Thyroid gland (tissue), 4 donors: ENCODE results near the gene CHST2. TPM values are rescaled to one million over a fixed set of nuclear protein-coding genes. Genes with fewer than 3 reads are reported as not detected.
A peak's percentile ranks its signal among the peaks of the same experiment; 100 is the strongest.
"Not testable (repeated sequence)": the region's sequence is repeated elsewhere in the genome, so short reads cannot be mapped to it uniquely, and the experiment has no call there.

Source experiments
- DNase-seq, 2 donors: peaks; one replicate each; pipeline ENCODE4 v3.0.0-alpha.2; 2019
- H3K27ac ChIP-seq, 3 donors: fragments of 200-600 bp; sonication (generic); 1 replicate in 2 of 3; 2 replicates in 1 of 3; pipeline ENCODE4 v1.5.1; 2016 to 2019; ENCODE audit warnings: mild to moderate bottlenecking in 1 of 3, moderate library complexity in 1 of 3
- H3K27me3 ChIP-seq: fragments of 200-600 bp; sonication (generic); one replicate; pipeline ENCODE4 v1.5.1; 2019
- H3K36me3 ChIP-seq, 2 donors: fragments of 200-600 bp; sonication (generic); one replicate each; pipeline ENCODE4 v1.5.1; 2016 to 2019
- H3K4me1 ChIP-seq, 2 donors: fragments of 200-600 bp; sonication (generic); one replicate each; pipeline ENCODE4 v1.5.1; 2017 to 2019
- H3K4me3 ChIP-seq, 3 donors: fragments of 200-600 bp; sonication (generic); replicated peaks in 1 of 3; 1 replicate in 2 of 3; 2 replicates in 1 of 3; pipeline ENCODE4 v1.5.1; 2016; ENCODE audit warnings: mild to moderate bottlenecking in 1 of 3
- H3K9me3 ChIP-seq: fragments of 200-600 bp; sonication (generic); one replicate; pipeline ENCODE4 v1.5.1; 2017
- POLR2A ChIP-seq, 2 donors: fragments of 450-650 bp; IDR thresholded peaks; one replicate each; pipeline ENCODE4 v1.6.1; 2017; ENCODE audit warnings: antibody characterized with exemption in 2 of 2, mild to moderate bottlenecking in 2 of 2, moderate library complexity in 1 of 2
- WGBS, 2 donors: methylation state at CpG; one replicate each; pipeline ENCODE4 v1.1.5; 2017; 5-methylcytosine and 5-hydroxymethylcytosine counted together
- intact Hi-C: fragments of 100-400 bp; cut with DNase I; formaldehyde crosslinking; loops from one replicate; pipeline ENCODE4 v1.15.1; 2023
- total RNA-seq, 4 donors: library from RNA; depleted of rRNA; stranded (reverse); fragments of >200 nt; gene quantifications; one replicate each; pipeline ENCODE4 v1.2.3, GENCODE V29; 2016
- TF ChIP-seq, protein P1 (sequence below), 6 experiments: fragments of 200-600 bp in 3 of 6; fragments of 450-650 bp in 3 of 6; sonication (generic) in 3 of 6; IDR thresholded peaks; one replicate each; pipeline ENCODE4 v1.5.1; 2016 to 2019; ENCODE audit warnings: antibody characterized with exemption in 6 of 6, mild to moderate bottlenecking in 2 of 6, inconsistent platforms in 1 of 6, moderate library complexity in 1 of 6

CHST2 gene, protein sequence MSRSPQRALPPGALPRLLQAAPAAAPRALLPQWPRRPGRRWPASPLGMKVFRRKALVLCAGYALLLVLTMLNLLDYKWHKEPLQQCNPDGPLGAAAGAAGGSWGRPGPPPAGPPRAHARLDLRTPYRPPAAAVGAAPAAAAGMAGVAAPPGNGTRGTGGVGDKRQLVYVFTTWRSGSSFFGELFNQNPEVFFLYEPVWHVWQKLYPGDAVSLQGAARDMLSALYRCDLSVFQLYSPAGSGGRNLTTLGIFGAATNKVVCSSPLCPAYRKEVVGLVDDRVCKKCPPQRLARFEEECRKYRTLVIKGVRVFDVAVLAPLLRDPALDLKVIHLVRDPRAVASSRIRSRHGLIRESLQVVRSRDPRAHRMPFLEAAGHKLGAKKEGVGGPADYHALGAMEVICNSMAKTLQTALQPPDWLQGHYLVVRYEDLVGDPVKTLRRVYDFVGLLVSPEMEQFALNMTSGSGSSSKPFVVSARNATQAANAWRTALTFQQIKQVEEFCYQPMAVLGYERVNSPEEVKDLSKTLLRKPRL
- total RNA-seq: 10 to 100 TPM in 3 of 4 donors, 1 to 10 TPM in 1; 8.5 to 14.0 (median 12.2) TPM

DNA sequence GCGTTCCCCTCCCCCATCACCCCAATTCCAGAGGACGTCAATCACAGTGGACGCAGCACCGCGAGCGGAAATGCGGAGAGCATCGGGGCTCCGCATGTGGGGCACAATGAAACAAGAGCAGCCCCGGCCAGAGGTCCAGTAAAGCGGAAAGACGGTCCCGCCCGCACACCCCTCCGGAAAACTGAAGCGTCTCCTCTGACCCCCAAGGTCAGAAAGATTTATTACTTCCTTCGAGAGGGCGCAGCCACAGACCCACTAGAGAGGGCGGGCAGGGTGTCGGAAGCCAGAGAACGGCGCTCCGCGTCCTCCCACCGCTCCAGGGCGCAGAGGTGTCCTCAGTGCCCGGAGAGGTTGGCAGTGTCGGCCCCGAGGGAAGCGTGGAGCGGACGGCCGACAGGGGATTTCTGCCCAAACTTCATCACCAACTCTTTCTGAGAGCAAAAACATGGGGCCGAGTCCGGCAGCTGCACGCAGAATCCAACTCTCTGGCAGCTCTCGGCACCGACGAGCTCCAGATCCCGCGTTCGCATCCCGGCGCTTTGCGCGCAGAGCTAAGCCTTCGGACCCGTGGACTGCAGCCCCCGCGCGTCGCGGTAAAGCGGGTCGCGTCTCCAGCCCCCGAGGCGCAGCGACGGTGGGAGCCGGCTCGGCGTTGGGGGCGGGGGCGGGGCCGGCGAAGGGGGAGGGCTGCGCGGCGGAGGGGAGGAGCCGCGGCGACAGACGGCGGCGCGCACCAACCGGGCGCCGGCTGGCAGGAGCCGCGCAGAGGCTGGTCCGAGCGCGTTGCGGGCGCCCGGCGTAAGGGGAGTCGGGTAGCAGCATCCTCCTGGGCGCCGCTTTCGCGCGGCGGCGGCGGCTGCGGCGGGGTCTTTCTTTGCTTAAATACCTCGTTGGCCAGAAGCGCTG lies at the start of gene CHST2:
Gene CHST2 (plus strand): TSS at position 763 of the 906 bp plus-strand sequence. CDS start 1,046 bp downstream, outside the sequence.
- intact Hi-C loops: loop anchor here (10.0 kb wide), 1 partner anchor 526 kb away; no protein-coding TSS in a partner anchor
- no peaks in the 10 kb centered on the region for H3K27me3 ChIP-seq
- peak within 1 kb of the TSS; percentile 67 to 83 (median 79) for H3K27ac ChIP-seq
- TF ChIP-seq, protein P1, sequence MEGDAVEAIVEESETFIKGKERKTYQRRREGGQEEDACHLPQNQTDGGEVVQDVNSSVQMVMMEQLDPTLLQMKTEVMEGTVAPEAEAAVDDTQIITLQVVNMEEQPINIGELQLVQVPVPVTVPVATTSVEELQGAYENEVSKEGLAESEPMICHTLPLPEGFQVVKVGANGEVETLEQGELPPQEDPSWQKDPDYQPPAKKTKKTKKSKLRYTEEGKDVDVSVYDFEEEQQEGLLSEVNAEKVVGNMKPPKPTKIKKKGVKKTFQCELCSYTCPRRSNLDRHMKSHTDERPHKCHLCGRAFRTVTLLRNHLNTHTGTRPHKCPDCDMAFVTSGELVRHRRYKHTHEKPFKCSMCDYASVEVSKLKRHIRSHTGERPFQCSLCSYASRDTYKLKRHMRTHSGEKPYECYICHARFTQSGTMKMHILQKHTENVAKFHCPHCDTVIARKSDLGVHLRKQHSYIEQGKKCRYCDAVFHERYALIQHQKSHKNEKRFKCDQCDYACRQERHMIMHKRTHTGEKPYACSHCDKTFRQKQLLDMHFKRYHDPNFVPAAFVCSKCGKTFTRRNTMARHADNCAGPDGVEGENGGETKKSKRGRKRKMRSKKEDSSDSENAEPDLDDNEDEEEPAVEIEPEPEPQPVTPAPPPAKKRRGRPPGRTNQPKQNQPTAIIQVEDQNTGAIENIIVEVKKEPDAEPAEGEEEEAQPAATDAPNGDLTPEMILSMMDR (IDR thresholded peaks at IDR 0.05): peak in 1 of 6 experiments; percentile 7
- TF ChIP-seq POLR2A (IDR thresholded peaks at IDR 0.05): peak in 1 of 2 donors; percentile 68
- 0% methylated on average over 36 to 38 of the region's 102 CpGs for WGBS, 2 donors
- H3K36me3 ChIP-seq: no peaks in the 10 kb centered on the region
- H3K9me3 ChIP-seq: no peaks in the 10 kb centered on the region
- peak; percentile 64 to 73 for DNase-seq
- H3K4me3 ChIP-seq: peak within 1 kb of the TSS; percentile 68 to 95 (median 80)
- peaks cover 7 to 9% of the 10 kb centered on the region in 2 donors for H3K4me1 ChIP-seq

DNA sequence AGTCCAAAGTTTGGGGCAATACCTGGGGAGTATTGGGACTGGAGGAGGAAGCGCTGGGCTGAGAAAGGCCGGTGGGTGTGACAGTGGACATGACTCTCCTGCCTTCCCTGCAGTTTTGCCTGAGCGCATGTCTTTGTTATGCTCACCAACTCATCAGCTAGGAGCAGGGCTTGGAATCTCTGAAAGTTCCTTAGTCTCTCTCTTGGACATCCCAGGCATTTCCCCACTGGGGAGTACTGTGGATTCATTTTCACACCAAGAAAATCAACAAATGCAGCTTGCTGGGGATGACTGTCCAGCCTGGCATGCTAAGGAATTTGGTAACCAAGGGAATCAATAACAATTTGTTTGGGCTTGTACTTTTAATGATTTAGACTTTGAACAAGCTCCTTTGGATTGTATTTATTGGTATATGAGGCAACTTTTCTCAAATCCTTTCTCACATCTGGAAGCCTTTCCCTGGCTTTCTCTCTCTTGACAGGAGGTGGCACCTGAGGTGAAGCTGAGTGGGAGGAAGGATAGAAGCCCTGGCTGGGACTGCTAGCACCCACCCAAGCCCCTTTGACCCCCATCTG lies 48.5 kb upstream of the CHST2 start:
- no peak for TF ChIP-seq POLR2A (IDR thresholded peaks at IDR 0.05)
- TF ChIP-seq, protein P1 (IDR thresholded peaks at IDR 0.05): no peak
- no peak overlapping the region for H3K27ac ChIP-seq
- WGBS, 2 donors: 82 to 89% methylated on average over 3 of the region's 3 CpGs
- peaks cover 0 to 11% of the 10 kb centered on the region in 2 donors for H3K4me1 ChIP-seq
- no peaks in the 10 kb centered on the region for H3K9me3 ChIP-seq
- no peak for DNase-seq
- no peak overlapping the region for H3K4me3 ChIP-seq
- no peaks in the 10 kb centered on the region for H3K36me3 ChIP-seq
- intact Hi-C loops: no loop called here
- no peaks in the 10 kb centered on the region for H3K27me3 ChIP-seq

DNA sequence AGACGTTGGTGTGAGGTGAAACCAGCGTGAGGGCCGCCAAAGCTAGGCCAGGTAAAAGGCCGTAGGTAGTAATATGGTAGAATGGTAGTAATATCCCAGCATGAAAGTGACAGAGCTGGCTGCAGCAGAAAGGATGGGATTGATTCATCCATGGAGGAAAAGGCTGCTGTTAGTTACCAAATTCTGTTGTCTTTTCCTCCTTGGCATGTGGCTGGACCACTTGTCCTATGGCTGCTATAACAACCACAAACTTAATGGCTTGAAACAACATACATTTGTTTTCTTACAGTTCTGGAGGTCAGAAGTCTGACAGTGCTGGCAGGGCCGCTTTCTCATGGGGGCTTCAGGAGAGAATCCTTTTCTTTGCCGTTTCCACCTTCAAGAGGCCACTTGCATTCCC lies 47.8 kb upstream of the CHST2 start:
- TF ChIP-seq, protein P1 (IDR thresholded peaks at IDR 0.05): no peak
- no peak for TF ChIP-seq POLR2A (IDR thresholded peaks at IDR 0.05)
- 76 to 82% methylated on average over 6 of the region's 6 CpGs for WGBS, 2 donors
- intact Hi-C loops: no loop called here

DNA sequence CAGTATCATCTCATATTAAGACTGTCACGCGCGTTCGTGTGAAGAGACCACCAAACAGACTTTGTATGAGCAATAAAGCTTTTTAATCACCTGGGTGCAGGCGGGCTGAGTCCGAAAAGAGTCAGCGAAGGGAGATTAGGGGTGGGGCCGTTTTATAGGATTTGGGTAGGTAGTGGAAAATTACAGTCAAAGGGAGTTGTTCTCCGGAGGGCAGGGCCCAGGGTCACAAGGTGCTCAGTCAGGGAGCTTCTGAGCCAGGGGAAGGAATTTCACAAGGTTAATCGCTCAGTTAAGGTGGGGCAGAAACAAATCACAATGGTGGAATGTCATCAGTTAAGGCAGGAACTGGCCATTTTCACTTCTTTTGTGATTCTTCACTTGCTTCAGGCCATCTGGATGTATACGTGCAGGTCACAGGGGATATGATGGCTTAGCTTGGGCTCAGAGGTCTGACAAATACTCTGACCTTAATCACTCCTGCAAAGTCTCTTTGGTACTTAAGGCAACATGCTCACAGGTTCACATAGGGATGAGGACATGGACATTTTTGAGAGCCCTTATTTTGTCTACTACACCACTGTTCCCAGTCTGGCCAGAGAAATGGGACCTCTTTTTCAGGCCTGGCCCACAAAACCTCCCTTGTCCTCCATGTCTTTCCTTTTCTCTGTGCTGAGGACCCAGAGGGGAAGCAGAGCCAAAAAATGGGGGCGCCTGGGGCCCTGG lies 47.1 kb upstream of the CHST2 start:
- H3K27ac ChIP-seq, H3K36me3 ChIP-seq, intact Hi-C loops, H3K9me3 ChIP-seq, H3K4me3 ChIP-seq, DNase-seq, H3K27me3 ChIP-seq: not testable (repeated sequence)
- H3K4me1 ChIP-seq: peaks cover 0 to 11% of the 10 kb centered on the region in 2 donors
- WGBS, 2 donors: 79 to 87% methylated on average over 12 of the region's 12 CpGs

More for the DNA sequence above, 47.8 kb upstream of the CHST2 start:
- no peak overlapping the region for H3K4me3 ChIP-seq
- no peak overlapping the region for H3K27ac ChIP-seq
- no peak for DNase-seq
- H3K36me3 ChIP-seq: no peaks in the 10 kb centered on the region
- H3K27me3 ChIP-seq: no peaks in the 10 kb centered on the region
- H3K9me3 ChIP-seq: no peaks in the 10 kb centered on the region
- H3K4me1 ChIP-seq: peaks cover 0 to 11% of the 10 kb centered on the region in 2 donors

DNA sequence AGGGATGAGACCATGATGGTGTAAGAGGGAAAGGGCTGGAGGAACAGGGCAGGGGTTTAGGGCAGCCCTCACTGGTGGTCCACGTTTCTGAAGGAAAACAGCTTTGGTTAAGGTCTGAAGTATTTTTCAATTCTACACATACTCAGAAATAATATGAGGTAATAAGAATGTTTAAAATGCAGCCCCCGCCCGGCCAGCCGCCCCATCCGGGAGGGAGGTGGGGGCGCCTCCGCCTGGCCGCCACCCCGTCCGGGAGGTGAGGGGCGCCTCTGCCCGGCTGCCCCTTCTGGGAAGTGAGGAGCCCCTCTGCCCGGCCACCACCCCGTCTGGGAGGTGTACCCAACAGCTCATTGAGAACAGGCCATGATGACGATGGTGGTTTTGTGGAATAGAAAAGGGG lies 46.0 kb upstream of the CHST2 start:
- H3K4me1 ChIP-seq: peaks cover under 1 to 14% of the 10 kb centered on the region in 2 donors
- intact Hi-C loops, H3K36me3 ChIP-seq, H3K9me3 ChIP-seq, H3K27ac ChIP-seq, H3K27me3 ChIP-seq, H3K4me3 ChIP-seq, DNase-seq: not testable (repeated sequence)
- WGBS, 2 donors: 88 to 93% methylated on average over 15 of the region's 15 CpGs

DNA sequence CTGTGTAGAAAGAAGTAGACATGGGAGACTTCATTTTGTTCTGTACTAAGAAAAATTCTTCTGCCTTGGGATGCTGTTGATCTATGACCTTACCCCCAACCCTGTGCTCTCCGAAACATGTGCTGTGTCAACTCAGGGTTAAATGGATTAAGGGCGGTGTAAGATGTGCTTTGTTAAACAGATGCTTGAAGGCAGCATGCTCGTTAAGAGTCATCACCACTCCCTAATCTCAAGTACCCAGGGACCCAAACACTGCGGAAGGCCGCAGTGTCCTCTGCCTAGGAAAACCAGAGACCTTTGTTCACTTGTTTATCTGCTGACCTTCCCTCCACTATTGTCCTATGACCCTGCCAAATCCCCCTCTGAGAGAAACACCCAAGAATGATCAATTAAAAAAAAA lies 45.6 kb upstream of the CHST2 start:
- intact Hi-C loops, H3K27me3 ChIP-seq, H3K27ac ChIP-seq, H3K4me3 ChIP-seq, DNase-seq, H3K36me3 ChIP-seq, H3K9me3 ChIP-seq: not testable (repeated sequence)
- WGBS, 2 donors: 63 to 83% methylated on average over 5 of the region's 5 CpGs
- peaks cover 5 to 18% of the 10 kb centered on the region in 2 donors for H3K4me1 ChIP-seq
